NCI-H1436 treated with DMSO at 0.1 percent for 48 hours (cell line): ENCODE measurements around the gene MIER3.

Source experiments
- DNase-seq: peaks from one replicate; lab custom pipeline; 2025; lab: John Stamatoyannopoulos, UW

Gene MIER3

DNA sequence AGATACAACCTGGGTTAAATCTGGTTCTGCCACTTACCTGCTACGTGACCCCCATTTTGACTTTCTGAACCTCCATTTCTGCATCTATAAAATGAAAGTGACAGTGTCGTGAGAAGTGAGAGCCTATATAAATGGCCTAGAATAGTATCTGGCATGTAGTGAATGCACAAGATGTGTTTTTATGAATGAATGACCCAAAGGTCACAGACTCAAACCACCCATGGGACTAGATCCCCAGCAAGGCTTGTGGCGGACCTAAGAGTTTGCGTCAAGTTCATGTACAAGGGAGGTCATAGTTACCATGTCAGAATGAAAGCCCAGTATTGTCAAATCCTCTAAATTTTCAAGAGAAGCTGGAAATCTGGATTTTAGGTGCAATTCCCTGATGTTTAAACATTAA lies 53.7 kb downstream of the MIER3 start:
- DNase-seq = no peak

DNA sequence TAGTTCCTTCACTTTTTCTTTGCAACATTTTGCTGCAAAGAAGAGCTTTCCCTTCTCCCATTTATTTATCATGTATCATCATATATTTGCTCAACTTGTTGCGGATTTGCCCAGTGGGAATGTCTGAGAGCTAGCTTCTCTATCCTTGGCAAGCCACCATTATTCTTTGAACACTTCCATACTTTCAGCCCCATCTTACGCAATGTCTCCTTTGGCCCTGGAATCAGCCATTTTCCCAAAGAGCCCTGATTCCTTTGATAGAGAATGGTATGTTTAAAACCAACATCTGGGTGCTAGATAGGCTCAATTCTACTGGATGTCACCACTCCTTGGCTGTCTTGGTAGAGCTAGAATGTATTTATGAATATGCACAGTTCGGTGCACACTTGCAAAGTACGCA lies 55.2 kb downstream of the MIER3 start:
- no peak for DNase-seq

DNA sequence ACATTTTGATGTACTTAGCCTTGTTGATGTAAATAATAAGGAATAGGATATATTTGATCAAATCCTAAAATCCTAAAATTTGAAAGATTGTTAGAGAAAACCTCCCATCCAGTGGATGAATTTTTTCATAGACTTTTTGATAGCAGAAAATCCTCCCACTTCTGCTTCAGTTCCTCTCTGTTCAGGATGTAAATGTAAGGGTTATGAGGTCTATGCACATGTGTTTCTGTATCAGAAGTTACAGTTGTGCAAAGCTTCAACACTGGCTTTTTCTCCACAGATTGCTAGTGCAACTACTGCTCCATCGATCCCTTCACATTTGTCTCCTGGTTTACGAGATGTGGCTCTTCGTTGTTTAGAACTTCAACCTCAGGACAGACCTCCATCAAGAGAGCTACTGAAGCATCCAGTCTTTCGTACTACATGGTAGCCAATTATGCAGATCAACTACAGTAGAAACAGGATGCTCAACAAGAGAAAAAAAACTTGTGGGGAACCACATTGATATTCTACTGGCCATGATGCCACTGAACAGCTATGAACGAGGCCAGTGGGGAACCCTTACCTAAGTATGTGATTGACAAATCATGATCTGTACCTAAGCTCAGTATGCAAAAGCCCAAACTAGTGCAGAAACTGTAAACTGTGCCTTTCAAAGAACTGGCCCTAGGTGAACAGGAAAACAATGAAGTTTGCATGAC lies 58.5 kb downstream of the MIER3 start:
- no peak for DNase-seq

DNA sequence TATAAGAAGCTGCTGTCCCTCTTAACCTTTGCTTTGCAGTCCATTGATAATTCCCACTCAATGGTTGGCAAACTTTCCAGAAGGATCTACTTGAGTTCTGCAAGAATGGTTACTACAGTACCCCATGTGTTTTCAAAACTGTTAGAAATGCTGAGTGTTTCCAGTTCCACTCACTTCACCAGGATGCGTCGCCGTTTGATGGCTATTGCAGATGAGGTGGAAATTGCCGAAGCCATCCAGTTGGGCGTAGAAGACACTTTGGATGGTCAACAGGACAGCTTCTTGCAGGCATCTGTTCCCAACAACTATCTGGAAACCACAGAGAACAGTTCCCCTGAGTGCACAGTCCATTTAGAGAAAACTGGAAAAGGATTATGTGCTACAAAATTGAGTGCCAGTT lies 70.4 kb downstream of the MIER3 start:
- no peak for DNase-seq

DNA sequence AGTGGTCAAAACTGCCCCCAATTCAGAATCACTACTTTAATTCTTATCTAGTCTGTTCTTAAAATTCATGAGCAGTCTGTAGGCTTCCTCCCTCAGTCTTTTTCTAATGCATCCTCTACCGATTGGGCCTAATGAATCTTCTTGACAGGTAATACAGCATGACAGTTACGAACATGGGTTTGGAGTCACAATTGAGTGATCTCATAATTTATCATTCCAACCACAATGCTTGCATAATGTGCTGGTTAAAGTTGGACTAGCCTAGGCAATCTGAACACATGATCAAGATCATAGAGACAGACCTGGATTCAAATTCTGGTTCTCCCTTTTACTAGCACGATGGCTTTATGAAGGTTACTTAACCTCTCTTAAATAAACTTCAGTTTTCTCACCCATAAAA lies 75.6 kb downstream of the MIER3 start:
- no peak for DNase-seq

DNA sequence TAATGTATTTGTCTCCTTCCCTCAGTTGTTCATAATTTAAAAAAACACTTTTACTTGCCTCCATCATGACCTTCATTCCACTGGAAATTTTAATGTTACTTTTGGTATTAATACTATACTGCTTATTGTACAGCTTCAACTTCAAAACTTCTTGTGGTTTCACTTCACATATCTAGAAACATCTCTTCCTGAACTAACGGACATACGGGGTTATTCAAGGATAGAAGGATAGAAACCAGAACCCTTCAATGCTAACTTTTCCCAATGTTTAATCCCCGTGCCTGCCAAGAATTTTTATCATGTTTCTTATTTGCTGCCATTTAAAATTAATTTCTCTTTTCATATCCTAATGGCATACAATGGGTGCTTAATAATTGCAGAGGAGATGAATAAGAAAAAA lies 78.9 kb downstream of the MIER3 start:
- DNase-seq = no peak

DNA sequence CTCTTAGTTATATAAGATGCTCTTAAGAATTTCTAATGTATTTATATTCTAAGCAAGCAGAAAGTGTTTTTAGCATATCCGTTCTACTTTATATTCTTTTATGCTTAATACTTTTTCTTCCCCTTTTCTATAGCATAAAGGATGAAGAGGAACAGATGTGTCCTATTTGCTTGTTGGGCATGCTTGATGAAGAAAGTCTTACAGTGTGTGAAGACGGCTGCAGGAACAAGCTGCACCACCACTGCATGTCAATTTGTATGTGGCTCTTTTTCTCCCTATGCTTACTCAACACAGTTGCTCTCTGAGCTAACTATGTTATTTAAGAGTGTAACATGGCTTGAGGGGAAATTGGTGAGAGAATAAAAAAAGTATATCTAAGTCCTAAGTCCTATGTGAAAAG lies 80.1 kb downstream of the MIER3 start:
- no peak for DNase-seq
